OCI-LY1 (cell line): ENCODE data around the gene PTPRD.

Experiments
- H2AFZ ChIP-seq: fragments of 200-600 bp; sonication (generic), shearing (Covaris generic); 2 replicates; pipeline ENCODE4 v1.6.0; 2014; ENCODE audit warnings: antibody characterized with exemption, mild to moderate bottlenecking, low read length
- H3F3A ChIP-seq: fragments of 200-600 bp; sonication (generic), shearing (Covaris generic); 2 replicates; pipeline ENCODE4 v1.6.0; 2014; ENCODE audit warnings: mild to moderate bottlenecking, antibody characterized with exemption, low read length, moderate library complexity; ENCODE audit not compliant: insufficient read depth
- H3K27ac ChIP-seq: fragments of 200-600 bp; sonication (generic); 2 replicates; pipeline ENCODE4 v1.5.1; 2014; ENCODE audit warnings: low read length, mixed run types, mild to moderate bottlenecking, low read depth; ENCODE audit not compliant: poor library complexity, severe bottlenecking
- H3K27me3 ChIP-seq: fragments of 200-600 bp; sonication (generic); 2 replicates; pipeline ENCODE4 v1.6.0; 2014; ENCODE audit warnings: antibody characterized with exemption, mild to moderate bottlenecking, low read length, moderate library complexity; ENCODE audit not compliant: insufficient read depth
- H3K36me3 ChIP-seq: fragments of 200-600 bp; sonication (generic); 2 replicates; pipeline ENCODE4 v1.6.1; 2014; ENCODE audit warnings: mild to moderate bottlenecking, antibody characterized with exemption, low read length, moderate library complexity, mixed read lengths; ENCODE audit not compliant: insufficient read depth
- H3K4me1 ChIP-seq: fragments of 200-600 bp; sonication (generic); 2 replicates; pipeline ENCODE4 v1.5.1; 2014; ENCODE audit warnings: mild to moderate bottlenecking, low read length, moderate library complexity; ENCODE audit not compliant: insufficient read depth, severe bottlenecking
- H3K4me2 ChIP-seq: fragments of 200-600 bp; sonication (generic), shearing (Covaris generic); 2 replicates; pipeline ENCODE4 v1.6.1; 2014; ENCODE audit warnings: low read length
- H3K4me3 ChIP-seq: fragments of 200-600 bp; sonication (generic); 2 replicates; pipeline ENCODE4 v1.5.1; 2014; ENCODE audit warnings: low read length, low read depth, mild to moderate bottlenecking, mixed read lengths; ENCODE audit not compliant: poor library complexity, severe bottlenecking
- H3K79me2 ChIP-seq: fragments of 200-600 bp; shearing (Covaris generic); 2 replicates; pipeline ENCODE4 v1.6.1; 2016; ENCODE audit warnings: mixed run types, low read length, mixed read lengths; ENCODE audit not compliant: insufficient read depth
- H3K9ac ChIP-seq: fragments of 200-600 bp; sonication (generic), shearing (Covaris generic); 2 replicates; pipeline ENCODE4 v1.6.1; 2014; ENCODE audit warnings: mild to moderate bottlenecking, low read length, mixed read lengths
- H3K9me2 ChIP-seq: fragments of 200-600 bp; sonication (generic), shearing (Covaris generic); 2 replicates; pipeline ENCODE4 v1.6.1; 2014; ENCODE audit warnings: low read depth, mild to moderate bottlenecking, low read length, mixed read lengths
- H3K9me3 ChIP-seq: fragments of 200-600 bp; shearing (Covaris generic); 2 replicates; pipeline ENCODE4 v1.6.1; 2014; ENCODE audit warnings: low read length, mixed read lengths
- H4K20me1 ChIP-seq: fragments of 200-600 bp; sonication (generic), shearing (Covaris generic); 2 replicates; pipeline ENCODE4 v1.6.0; 2016; ENCODE audit warnings: mild to moderate bottlenecking, low read length; ENCODE audit not compliant: insufficient read depth
- EZH2 ChIP-seq: fragments of 200-600 bp; sonication (generic), shearing (Covaris generic); IDR thresholded peaks from 2 replicates; pipeline ENCODE4 v1.8.0; 2017; ENCODE audit warnings: borderline replicate concordance, mixed run types, mild to moderate bottlenecking, antibody characterized with exemption, low read length, moderate library complexity, mixed read lengths
- TF ChIP-seq, protein P1 (sequence below): fragments of 200-600 bp; sonication (generic), shearing (Covaris generic); IDR thresholded peaks from 2 replicates; pipeline ENCODE4 v1.5.1; 2017; ENCODE audit warnings: mild to moderate bottlenecking, antibody characterized with exemption, low read length, moderate library complexity, mixed read lengths

PTPRD gene

DNA sequence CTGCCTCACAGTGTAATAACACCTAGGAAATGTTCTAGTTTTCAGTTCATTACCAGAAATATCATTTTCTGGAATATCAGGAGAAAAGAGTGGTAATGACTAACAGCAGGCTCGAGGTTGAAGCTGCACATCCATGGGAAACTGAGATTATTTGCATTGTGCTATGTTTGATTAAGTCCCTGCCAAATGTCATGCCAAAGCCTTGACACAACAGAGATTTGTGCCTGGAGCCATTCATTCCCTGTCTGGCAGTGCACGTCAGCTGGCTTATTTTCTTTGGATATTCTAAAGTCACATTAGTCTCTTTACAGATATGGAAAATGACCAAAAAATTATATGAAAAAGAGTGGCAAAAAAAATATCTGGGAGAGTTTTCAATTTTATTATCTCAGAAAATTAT, 848.0 kb downstream of the PTPRD start:
- H3K4me1 ChIP-seq = peaks cover 11% of the 10 kb centered on the region

DNA sequence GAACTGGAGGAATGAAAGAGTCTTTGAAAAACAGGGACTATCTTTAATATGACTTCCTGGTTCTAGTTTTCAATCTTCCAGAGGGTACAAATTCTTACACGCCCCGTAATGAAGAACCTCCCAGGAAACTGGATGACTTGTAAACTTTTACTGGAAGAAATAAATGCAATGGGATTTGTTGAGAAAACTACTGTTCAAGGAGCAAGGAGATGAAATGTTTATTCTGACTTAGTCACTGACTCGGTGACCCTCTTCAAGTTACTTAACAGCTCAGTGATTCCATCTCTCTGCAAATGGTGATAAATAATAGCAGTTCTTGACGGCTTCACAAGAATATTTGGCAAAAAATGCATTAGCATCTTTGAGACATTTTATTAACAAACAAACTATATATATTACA, 858.6 kb downstream of the PTPRD start:
- no peak overlapping the region for H3K9ac ChIP-seq
- TF ChIP-seq, protein P1, sequence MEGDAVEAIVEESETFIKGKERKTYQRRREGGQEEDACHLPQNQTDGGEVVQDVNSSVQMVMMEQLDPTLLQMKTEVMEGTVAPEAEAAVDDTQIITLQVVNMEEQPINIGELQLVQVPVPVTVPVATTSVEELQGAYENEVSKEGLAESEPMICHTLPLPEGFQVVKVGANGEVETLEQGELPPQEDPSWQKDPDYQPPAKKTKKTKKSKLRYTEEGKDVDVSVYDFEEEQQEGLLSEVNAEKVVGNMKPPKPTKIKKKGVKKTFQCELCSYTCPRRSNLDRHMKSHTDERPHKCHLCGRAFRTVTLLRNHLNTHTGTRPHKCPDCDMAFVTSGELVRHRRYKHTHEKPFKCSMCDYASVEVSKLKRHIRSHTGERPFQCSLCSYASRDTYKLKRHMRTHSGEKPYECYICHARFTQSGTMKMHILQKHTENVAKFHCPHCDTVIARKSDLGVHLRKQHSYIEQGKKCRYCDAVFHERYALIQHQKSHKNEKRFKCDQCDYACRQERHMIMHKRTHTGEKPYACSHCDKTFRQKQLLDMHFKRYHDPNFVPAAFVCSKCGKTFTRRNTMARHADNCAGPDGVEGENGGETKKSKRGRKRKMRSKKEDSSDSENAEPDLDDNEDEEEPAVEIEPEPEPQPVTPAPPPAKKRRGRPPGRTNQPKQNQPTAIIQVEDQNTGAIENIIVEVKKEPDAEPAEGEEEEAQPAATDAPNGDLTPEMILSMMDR = no peak
- H4K20me1 ChIP-seq = no peaks in the 10 kb centered on the region
- H3K36me3 ChIP-seq = no peaks in the 10 kb centered on the region
- H3K27me3 ChIP-seq = no peaks in the 10 kb centered on the region
- no peaks in the 10 kb centered on the region for H3F3A ChIP-seq
- H3K79me2 ChIP-seq = no peaks in the 10 kb centered on the region
- H2AFZ ChIP-seq = peak overlapping the region; percentile 6; the same call in 1 of the 2 replicates
- H3K9me3 ChIP-seq = no peaks in the 10 kb centered on the region
- H3K4me3 ChIP-seq = no peak overlapping the region
- H3K4me1 ChIP-seq = peaks cover 60% of the 10 kb centered on the region
- H3K9me2 ChIP-seq = no peaks in the 10 kb centered on the region
- no peak overlapping the region for H3K4me2 ChIP-seq
- peak overlapping the region; percentile 42 for H3K27ac ChIP-seq

More for the DNA sequence above, 848.0 kb downstream of the PTPRD start:
- H3K36me3 ChIP-seq = no peaks in the 10 kb centered on the region; the same call in 1 of the 2 replicates
- no peaks in the 10 kb centered on the region for H3K9me3 ChIP-seq
- no peaks in the 10 kb centered on the region for H3K79me2 ChIP-seq
- H3K9ac ChIP-seq = no peak overlapping the region
- H3K9me2 ChIP-seq = no peaks in the 10 kb centered on the region
- no peaks in the 10 kb centered on the region for H3F3A ChIP-seq
- H4K20me1 ChIP-seq = no peaks in the 10 kb centered on the region
- TF ChIP-seq EZH2 = no peak
- TF ChIP-seq, protein P1 = no peak
- no peak overlapping the region for H3K27ac ChIP-seq
- no peak overlapping the region for H3K4me2 ChIP-seq
- no peak overlapping the region for H2AFZ ChIP-seq
- H3K4me3 ChIP-seq = no peak overlapping the region
- no peaks in the 10 kb centered on the region for H3K27me3 ChIP-seq

DNA sequence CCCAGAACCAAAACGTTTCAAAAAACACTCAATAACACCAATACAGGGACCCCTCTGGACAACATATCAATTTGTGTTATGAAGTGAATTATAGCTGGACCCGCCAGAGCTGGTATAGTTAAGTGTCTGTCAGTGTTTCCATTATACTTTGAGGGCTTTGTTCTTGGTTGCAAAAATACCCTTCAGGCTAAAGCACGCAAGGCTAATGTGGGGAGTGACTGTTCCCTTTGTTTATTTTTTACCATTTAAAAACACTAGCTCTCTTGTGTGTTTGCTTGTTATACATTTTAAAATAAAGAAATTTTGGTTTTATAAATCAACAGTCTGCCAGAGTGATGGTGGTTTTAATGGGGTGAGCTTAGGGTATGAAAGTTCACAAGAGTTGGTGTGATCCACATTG, 859.5 kb downstream of the PTPRD start:
- Histone ChIP-seq H3F3A (no peaks in the 10 kb centered on the region), H3K9me2 (no peaks in the 10 kb centered on the region), H3K4me3 (no peak overlapping the region), H3K9me3 (no peaks in the 10 kb centered on the region), H3K9ac (no peak overlapping the region), H3K4me2 (no peak overlapping the region), H3K27ac (peak overlapping the region; percentile 42), H3K36me3 (no peaks in the 10 kb centered on the region), H4K20me1 (no peaks in the 10 kb centered on the region), H3K79me2 (no peaks in the 10 kb centered on the region), H3K27me3 (no peaks in the 10 kb centered on the region), H3K4me1 (peaks cover 64% of the 10 kb centered on the region), H2AFZ (peak overlapping the region; percentile 35; the same call in 1 of the 2 replicates)
- TF ChIP-seq, protein P1 = no peak
- no peak for TF ChIP-seq EZH2
